T-helper 2 cell treated with Interferon-gamma antibody and Interleukin-4, amounts not matched to agents 5 μg/mL and 100 μg/mL, for 36 hours (primary cell): Measurements from ENCODE around the gene NHLRC1.

Experiments
- DNase-seq: peaks from one replicate; pipeline ENCODE4 v3.0.0; 2021; ENCODE audit warnings: low spot score
- H3K27ac Mint-ChIP-seq: one replicate; pipeline ENCODE4 v1.8.0; 2021; ENCODE audit warnings: mild to moderate bottlenecking, mixed read lengths
- H3K27me3 Mint-ChIP-seq: one replicate; pipeline ENCODE4 v1.8.0; 2021; ENCODE audit warnings: low read depth, mixed read lengths
- H3K36me3 Mint-ChIP-seq: one replicate; pipeline ENCODE4 v1.8.0; 2021; ENCODE audit warnings: low read depth, mixed read lengths
- H3K4me1 Mint-ChIP-seq: one replicate; pipeline ENCODE4 v1.8.0; 2021; ENCODE audit warnings: low read depth, mixed read lengths
- H3K4me3 Mint-ChIP-seq: one replicate; pipeline ENCODE4 v1.8.0; 2022; ENCODE audit warnings: mild to moderate bottlenecking, moderate library complexity, mixed read lengths
- H3K9me3 Mint-ChIP-seq: one replicate; pipeline ENCODE4 v1.8.0; 2021; ENCODE audit warnings: mixed read lengths

The NHLRC1 gene

DNA sequence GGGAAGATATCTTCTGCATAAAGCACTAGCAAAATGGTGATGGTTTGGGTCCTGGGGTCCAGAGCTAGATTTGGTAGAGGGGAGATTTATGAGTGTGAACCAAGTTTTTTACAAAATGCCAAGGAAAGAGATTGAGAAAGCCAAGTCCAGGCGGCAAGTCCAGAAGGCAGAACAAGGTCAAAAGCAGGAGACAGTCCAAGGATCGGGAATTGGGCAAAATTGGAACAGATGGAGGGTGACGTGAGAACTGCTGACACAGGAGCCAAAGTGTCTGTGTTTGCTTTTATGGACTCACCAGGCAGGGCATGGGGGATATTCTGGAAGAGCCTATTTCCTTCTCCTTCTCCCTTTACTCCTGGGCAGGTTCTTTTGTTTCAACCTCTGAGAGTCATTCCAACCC lies 4.1 kb downstream of the NHLRC1 start:
- Mint-ChIP-seq H3K27me3 (peaks cover 60% of the 10 kb centered on the region), H3K36me3 (no peaks in the 10 kb centered on the region), H3K4me1 (peaks cover 17% of the 10 kb centered on the region), H3K9me3 (no peaks in the 10 kb centered on the region), H3K27ac (no peak overlapping the region), H3K4me3 (no peak overlapping the region)
- DNase-seq: no peak

DNA sequence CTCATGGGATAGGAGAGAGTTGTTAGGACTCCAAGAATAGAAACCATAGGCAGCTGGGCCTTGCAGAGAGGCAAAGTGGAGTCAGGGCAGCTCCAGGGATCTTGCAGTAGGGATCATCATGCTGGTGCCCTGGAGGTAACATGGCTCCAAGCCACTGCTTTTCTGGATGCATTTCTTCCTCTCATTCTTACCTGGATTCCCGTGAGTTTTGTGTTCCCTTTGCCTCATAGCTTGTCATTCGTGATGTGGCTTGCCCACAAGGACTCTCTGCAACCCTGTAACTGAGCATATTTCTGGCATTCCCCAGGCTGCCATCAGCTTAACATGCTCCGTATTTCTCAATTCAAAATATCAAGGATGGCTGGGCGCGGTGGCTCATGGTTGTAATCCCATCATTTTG lies 5.3 kb downstream of the NHLRC1 start:
- H3K4me3 Mint-ChIP-seq: no peak overlapping the region

DNA sequence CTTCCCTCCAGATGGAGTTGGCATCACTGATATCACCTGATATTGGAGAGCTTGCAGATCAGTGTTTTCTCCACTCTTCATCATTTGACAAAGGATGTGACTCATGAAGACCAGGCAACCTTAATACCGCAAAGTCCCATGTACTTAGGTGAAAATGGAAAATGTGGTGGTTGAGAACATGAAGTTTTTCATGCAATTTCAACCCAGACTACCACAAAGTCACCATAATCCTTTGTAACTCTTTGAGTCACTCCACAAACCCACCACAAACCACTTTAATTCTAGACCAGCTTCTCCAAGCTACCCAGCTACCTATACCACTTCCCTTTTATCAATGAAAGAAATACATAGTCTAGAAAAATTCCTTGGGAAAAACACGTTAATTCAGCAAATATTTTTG lies 7.1 kb downstream of the NHLRC1 start:
- peaks cover 55% of the 10 kb centered on the region for H3K27me3 Mint-ChIP-seq
- peak; percentile 49 for DNase-seq
- H3K4me3 Mint-ChIP-seq: no peak overlapping the region
- H3K4me1 Mint-ChIP-seq: peaks cover 9% of the 10 kb centered on the region
- H3K9me3 Mint-ChIP-seq: no peaks in the 10 kb centered on the region
- H3K36me3 Mint-ChIP-seq: no peaks in the 10 kb centered on the region
- no peak overlapping the region for H3K27ac Mint-ChIP-seq

More for the DNA sequence above, 5.3 kb downstream of the NHLRC1 start:
- no peak for DNase-seq
- Mint-ChIP-seq H3K27me3 (peaks cover 63% of the 10 kb centered on the region), H3K9me3 (no peaks in the 10 kb centered on the region), H3K36me3 (no peaks in the 10 kb centered on the region), H3K4me1 (peaks cover 10% of the 10 kb centered on the region), H3K27ac (no peak overlapping the region)

DNA sequence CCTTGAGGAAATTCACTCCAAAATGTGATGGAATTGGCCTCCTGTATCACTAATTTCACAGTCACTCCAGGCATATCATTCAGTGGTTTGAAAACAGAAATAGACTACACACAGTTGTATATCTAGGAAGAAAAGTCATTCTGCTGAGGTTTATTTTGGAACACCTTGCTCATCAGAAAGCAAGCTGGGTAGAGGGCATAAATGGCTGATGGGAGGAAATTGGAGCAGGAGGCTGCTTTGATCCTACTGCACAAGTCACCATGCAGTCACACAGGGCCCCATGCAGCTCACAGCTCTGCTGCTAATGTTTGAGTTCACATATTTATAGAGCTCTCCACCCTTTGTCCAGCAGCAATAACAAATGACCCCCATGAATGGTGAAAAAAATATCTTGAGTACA lies 12.3 kb downstream of the NHLRC1 start:
- H3K4me3 Mint-ChIP-seq: no peak overlapping the region
- H3K4me1 Mint-ChIP-seq: peaks cover under 1% of the 10 kb centered on the region
- no peaks in the 10 kb centered on the region for H3K36me3 Mint-ChIP-seq
- peaks cover 40% of the 10 kb centered on the region for H3K27me3 Mint-ChIP-seq
- peaks cover 13% of the 10 kb centered on the region for H3K9me3 Mint-ChIP-seq
- DNase-seq: no peak
- no peak overlapping the region for H3K27ac Mint-ChIP-seq

DNA sequence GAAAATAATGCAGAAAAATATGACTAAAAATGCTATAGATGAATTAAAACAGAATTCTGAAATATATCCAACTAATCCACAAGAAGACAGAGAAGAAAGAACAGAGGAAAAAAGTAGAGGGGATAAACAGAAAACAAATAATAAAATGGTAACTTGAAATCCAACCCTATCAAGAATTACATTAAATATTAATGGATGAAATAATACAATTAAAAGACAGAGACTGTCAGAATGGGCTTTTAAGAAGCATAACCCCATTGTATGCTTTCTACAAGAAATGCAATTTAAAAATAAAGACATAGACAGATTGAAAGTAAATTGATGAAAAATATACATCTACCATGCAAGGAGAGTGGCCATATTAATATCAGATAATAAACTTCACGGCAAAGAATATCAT lies 15.4 kb downstream of the NHLRC1 start:
- no peak for DNase-seq
- H3K27me3 Mint-ChIP-seq: peaks cover 24% of the 10 kb centered on the region
- no peaks in the 10 kb centered on the region for H3K36me3 Mint-ChIP-seq
- no peak overlapping the region for H3K27ac Mint-ChIP-seq
- no peak overlapping the region for H3K4me3 Mint-ChIP-seq
- H3K9me3 Mint-ChIP-seq: peaks cover 13% of the 10 kb centered on the region
- no peaks in the 10 kb centered on the region for H3K4me1 Mint-ChIP-seq

DNA sequence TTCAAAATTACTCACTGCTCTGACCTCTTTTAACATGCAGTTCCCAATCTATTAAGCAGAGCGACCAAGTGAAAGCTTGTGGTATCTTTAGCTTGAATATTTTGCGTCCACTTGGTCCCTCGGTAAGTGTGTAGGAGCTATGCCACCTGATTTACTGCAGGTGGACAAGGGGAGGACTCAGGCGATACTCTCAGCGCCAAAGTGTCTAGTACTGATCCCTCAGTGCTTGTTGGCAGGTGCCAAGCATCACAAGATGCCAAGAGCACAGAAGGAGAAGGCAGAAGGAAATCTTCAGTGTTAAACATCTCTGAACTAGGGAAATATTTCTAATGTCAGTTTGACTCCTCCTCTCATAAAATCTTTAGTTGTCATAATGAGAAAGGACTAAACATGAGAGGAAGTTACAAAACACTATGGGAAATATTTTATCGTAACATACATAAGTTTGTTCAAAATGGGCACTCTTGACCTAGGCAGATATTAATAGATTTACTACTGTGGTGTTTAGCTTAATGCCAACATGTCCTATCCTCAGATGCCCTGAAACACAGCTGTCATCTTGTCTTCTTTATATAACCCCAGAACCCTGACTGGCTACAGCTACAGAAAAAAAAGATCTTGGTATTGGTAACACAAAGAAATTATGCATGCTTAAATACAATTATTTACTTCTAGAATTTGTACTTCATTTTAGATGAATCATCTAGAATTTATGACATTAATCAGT lies 19.5 kb downstream of the NHLRC1 start:
- Mint-ChIP-seq H3K4me3 (no peak overlapping the region), H3K9me3 (peaks cover 13% of the 10 kb centered on the region), H3K36me3 (no peaks in the 10 kb centered on the region), H3K27me3 (peaks cover 16% of the 10 kb centered on the region), H3K4me1 (peaks cover 3% of the 10 kb centered on the region), H3K27ac (no peak overlapping the region)
- no peak for DNase-seq

DNA sequence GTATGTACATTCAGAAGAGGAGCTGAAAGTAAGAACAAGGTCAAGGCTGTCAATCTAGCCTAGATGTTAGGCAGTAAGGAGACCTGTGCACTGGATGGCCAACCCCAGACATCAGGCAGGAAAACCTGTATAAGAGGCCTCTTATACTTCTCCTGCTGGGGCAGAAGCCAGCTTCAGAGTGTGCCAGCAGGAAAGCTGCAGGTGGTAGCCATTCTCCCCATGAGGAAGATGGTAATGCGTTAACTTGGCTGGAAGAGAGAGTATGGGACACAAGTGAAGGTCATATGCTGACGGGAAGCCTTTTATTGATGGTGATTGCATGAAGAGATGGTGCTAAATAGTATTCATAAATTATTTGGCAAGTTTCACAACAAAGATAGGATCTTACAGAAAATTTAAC lies 20.6 kb downstream of the NHLRC1 start:
- no peaks in the 10 kb centered on the region for H3K36me3 Mint-ChIP-seq
- peaks cover 17% of the 10 kb centered on the region for H3K27me3 Mint-ChIP-seq
- no peak for DNase-seq
- no peak overlapping the region for H3K27ac Mint-ChIP-seq
- H3K9me3 Mint-ChIP-seq: peaks cover 8% of the 10 kb centered on the region
- no peak overlapping the region for H3K4me3 Mint-ChIP-seq
- H3K4me1 Mint-ChIP-seq: peaks cover 3% of the 10 kb centered on the region

DNA sequence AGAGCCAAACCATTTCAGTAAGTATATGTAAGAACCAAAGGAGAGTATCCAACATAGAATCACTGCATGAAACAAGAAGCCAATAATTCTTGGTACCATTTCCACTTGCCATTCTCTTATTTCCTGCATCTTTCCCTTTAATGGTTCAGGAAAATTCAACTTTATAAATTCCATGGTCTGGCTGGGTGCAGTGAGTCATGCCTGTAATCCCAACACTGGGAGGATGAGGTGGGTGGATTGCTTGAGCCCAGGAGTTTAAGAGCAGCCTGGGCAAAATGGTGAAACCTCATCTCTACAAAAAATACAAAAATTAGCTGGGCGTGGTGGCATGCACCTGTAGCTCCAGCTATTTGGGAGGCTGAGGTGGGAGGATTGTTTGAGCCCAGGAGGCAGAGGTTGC lies 21.2 kb downstream of the NHLRC1 start:
- DNase-seq: no peak
- no peak overlapping the region for H3K27ac Mint-ChIP-seq

DNA sequence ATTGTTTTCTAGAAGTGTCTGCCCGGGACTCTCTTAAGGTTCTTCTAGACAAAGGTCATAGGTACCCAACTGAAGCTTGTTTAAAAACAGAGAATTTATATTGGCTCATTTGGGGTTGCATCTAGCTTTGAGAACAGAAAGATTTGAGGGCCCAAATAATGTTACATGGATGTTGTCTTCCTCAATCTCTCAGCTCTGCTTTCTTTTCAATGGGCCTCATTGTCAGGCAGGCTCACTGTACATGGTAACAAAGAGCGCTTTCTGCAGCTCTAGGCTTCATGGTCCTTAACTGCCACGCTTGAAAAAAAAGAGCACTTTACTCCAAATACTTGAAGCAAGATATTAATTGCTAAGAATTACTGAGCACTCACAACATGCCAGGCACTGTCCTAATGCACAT lies 22.2 kb downstream of the NHLRC1 start:
- H3K27ac Mint-ChIP-seq: no peak overlapping the region
- H3K4me3 Mint-ChIP-seq: no peak overlapping the region
- no peak for DNase-seq
- H3K4me1 Mint-ChIP-seq: peaks cover 3% of the 10 kb centered on the region
- H3K9me3 Mint-ChIP-seq: no peaks in the 10 kb centered on the region
- no peaks in the 10 kb centered on the region for H3K36me3 Mint-ChIP-seq
- peaks cover 14% of the 10 kb centered on the region for H3K27me3 Mint-ChIP-seq

More for the DNA sequence above, 21.2 kb downstream of the NHLRC1 start:
- Mint-ChIP-seq H3K27me3 (peaks cover 17% of the 10 kb centered on the region), H3K9me3 (peaks cover 7% of the 10 kb centered on the region), H3K36me3 (no peaks in the 10 kb centered on the region), H3K4me3 (no peak overlapping the region), H3K4me1 (peaks cover 3% of the 10 kb centered on the region)

DNA sequence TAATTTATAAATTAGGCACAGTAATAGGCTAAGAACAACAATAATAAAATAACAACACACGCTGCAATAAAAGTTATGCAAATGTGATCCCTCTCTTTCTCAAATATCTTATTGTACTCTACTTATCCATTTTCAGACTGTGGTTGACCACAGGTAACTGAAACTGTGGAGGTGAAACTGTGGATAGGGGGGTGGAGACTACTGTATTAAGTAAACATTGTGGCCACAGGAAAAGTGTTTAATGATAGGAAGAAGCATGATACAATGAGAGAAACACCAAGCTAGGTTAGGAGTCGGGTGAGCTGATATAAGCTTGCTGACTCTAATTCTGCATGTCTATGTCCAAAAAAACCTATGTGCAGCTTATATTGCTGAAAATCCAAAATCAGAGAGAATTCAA lies 23.0 kb downstream of the NHLRC1 start:
- H3K27ac Mint-ChIP-seq: no peak overlapping the region
- peaks cover 14% of the 10 kb centered on the region for H3K27me3 Mint-ChIP-seq
- no peaks in the 10 kb centered on the region for H3K9me3 Mint-ChIP-seq
- no peaks in the 10 kb centered on the region for H3K36me3 Mint-ChIP-seq
- no peak overlapping the region for H3K4me3 Mint-ChIP-seq
- H3K4me1 Mint-ChIP-seq: peaks cover 3% of the 10 kb centered on the region
- no peak for DNase-seq

DNA sequence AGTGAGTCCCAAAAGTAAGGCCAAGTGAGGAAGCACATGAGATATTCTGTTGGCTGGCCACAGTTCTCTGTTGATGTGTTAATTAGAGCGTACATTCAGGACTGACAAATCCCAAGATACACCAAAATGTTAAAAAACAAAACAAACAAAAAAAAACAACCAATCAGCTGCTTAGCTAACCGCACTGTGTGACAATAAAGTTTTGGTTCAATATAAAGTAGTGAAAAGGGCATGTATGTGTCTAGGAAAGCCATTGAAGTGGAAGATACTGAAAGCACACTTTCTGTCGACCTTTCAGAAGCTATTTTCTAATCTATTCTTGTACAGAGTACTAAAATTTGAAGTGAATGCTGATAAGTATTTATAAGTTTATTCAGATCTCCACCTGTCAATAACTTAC lies 26.1 kb downstream of the NHLRC1 start:
- Mint-ChIP-seq H3K4me1 (peaks cover 3% of the 10 kb centered on the region), H3K27me3 (peaks cover 2% of the 10 kb centered on the region), H3K27ac (no peak overlapping the region), H3K9me3 (no peaks in the 10 kb centered on the region), H3K4me3 (no peak overlapping the region), H3K36me3 (no peaks in the 10 kb centered on the region)
- DNase-seq: no peak

DNA sequence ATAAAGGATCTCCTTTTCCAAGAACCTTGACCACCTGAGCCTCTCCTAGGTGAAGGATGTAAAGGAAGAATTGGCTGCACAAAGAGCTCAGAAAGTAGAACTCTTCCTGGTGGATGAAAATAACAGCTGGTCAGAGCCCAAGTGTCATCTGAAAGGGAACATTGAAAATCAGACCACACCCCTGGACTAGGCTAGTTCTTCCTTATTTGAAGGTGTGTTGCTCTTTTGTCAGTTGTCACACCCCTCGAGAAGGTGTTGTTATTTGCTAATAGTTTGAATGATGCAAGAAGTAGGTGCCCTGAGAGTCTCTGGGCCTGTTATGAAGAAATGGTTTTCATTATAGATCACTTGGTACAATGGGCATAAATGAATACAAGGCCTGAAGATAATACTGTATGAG lies 31.1 kb downstream of the NHLRC1 start:
- H3K27ac Mint-ChIP-seq: no peak overlapping the region

DNA sequence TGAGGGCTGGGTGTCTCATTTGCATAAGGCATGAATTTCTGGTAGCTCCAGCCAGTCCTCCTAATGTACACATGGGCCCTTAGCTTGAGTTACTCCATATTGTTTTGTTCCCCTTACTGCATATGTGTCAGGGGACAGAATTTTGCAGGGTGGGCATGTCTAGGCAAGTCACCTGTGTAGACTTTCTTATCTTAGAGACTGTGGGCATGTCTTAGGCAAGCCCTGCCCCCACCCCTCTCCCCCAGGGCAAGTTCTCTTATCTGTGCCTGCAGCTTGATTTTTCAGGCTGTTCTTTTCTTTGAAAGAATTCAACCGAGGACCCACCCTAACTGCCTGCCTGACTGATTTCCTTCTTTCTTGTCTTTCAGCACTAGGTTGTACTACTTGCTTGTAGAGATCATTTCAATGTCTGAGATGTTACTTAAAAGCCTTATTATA lies 32.1 kb downstream of the NHLRC1 start:
- DNase-seq: no peak
- Mint-ChIP-seq H3K4me1 (no peaks in the 10 kb centered on the region), H3K27me3 (no peaks in the 10 kb centered on the region), H3K9me3 (peaks cover 12% of the 10 kb centered on the region), H3K27ac (no peak overlapping the region), H3K36me3 (no peaks in the 10 kb centered on the region), H3K4me3 (no peak overlapping the region)

More for the DNA sequence above, 31.1 kb downstream of the NHLRC1 start:
- no peaks in the 10 kb centered on the region for H3K36me3 Mint-ChIP-seq
- no peak overlapping the region for H3K4me3 Mint-ChIP-seq
- H3K27me3 Mint-ChIP-seq: no peaks in the 10 kb centered on the region
- H3K4me1 Mint-ChIP-seq: no peaks in the 10 kb centered on the region
- peaks cover 12% of the 10 kb centered on the region for H3K9me3 Mint-ChIP-seq
- DNase-seq: no peak

DNA sequence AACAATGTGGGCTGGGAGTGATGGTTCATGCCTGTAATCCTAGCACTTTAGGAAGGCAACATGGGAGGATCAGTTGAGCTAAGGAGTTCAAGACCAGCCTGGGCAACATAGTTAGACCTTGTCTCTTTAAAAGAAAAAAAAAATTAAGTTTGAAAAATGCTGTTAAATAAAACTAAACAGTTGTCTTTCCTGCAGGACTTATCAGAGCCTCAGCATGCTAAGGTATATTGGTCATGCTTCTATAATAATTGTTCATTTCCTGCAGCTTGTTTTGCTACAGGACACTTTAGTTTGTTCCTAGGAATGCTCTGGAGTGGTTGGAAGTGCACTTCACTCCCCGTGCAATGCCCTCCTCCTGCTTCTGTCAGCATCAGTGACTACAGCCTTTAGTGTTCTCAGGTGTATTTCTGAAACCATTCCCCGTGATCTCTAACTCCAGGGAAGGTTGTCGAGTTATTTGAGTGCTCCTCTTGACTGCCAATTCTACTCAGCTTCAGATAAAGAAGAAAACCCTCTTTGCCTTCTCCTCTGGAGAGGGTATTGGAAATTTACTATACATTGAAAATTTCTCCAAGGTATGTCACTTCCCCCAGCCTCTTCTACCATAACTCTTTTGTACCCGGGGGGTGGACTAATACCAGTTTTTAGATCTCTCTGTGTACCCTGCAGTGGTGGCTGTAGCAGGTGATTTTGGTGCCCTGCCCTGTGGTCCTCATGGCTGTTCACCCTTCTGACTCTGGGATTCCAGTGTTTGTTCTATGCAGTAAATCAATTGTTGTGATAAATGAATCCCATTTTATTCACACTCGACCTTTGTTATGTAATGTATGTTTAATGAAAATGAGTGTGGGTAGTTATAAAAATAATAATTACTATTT lies 33.8 kb downstream of the NHLRC1 start:
- Mint-ChIP-seq H3K4me1 (no peaks in the 10 kb centered on the region), H3K27ac (no peak overlapping the region), H3K4me3 (no peak overlapping the region), H3K27me3 (no peaks in the 10 kb centered on the region), H3K9me3 (peaks cover 12% of the 10 kb centered on the region), H3K36me3 (no peaks in the 10 kb centered on the region)
- DNase-seq: no peak
